PFSK-1 (cell line): ENCODE data around the gene GNB1.

Experiments used
- FOXP2 ChIP-seq: optimal IDR thresholded peaks from 2 replicates; pipeline ENCODE3; 2011; ENCODE audit warnings: borderline replicate concordance, control low read depth, inconsistent platforms; ENCODE audit not compliant: insufficient read depth; ENCODE audit errors: extremely low read length, extremely low read depth
- POLR2AphosphoS5 ChIP-seq: IDR thresholded peaks from 2 replicates; pipeline ENCODE4 v1.6.1; 2012; ENCODE audit warnings: low read depth, mild to moderate bottlenecking, control low read depth, low read length, moderate library complexity
- TF ChIP-seq, protein P1 (sequence below), 2 experiments: IDR thresholded peaks; 2 replicates each; pipeline versions ENCODE4 v1.6.1 to v1.8.0; 2011 to 2012; ENCODE audit warnings: low read depth in 2 of 2, low read length in 2 of 2, control low read depth in 1 of 2, inconsistent platforms in 1 of 2, mild to moderate bottlenecking in 1 of 2, moderate library complexity in 1 of 2; ENCODE audit not compliant: insufficient read depth in 1 of 2

DNA sequence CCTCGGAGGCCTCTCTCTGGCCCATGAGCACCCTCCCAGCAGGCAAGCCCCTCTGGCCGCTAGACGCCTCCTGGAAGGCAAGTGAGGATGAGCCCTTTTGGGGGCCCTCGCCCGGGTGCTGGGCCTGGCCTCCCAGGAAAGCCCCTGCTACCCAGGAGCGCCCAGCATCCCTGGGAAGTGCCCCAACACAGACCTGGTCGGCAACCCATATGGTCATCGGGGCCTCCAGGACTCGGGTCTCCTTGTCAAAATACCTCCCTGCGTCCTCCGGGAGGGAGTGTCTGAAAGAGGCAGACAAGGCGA, 49.2 kb upstream of the GNB1 start:
- TF ChIP-seq POLR2AphosphoS5 (no peak), FOXP2 (no peak)
- TF ChIP-seq, protein P1, sequence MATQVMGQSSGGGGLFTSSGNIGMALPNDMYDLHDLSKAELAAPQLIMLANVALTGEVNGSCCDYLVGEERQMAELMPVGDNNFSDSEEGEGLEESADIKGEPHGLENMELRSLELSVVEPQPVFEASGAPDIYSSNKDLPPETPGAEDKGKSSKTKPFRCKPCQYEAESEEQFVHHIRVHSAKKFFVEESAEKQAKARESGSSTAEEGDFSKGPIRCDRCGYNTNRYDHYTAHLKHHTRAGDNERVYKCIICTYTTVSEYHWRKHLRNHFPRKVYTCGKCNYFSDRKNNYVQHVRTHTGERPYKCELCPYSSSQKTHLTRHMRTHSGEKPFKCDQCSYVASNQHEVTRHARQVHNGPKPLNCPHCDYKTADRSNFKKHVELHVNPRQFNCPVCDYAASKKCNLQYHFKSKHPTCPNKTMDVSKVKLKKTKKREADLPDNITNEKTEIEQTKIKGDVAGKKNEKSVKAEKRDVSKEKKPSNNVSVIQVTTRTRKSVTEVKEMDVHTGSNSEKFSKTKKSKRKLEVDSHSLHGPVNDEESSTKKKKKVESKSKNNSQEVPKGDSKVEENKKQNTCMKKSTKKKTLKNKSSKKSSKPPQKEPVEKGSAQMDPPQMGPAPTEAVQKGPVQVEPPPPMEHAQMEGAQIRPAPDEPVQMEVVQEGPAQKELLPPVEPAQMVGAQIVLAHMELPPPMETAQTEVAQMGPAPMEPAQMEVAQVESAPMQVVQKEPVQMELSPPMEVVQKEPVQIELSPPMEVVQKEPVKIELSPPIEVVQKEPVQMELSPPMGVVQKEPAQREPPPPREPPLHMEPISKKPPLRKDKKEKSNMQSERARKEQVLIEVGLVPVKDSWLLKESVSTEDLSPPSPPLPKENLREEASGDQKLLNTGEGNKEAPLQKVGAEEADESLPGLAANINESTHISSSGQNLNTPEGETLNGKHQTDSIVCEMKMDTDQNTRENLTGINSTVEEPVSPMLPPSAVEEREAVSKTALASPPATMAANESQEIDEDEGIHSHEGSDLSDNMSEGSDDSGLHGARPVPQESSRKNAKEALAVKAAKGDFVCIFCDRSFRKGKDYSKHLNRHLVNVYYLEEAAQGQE (IDR thresholded peaks at IDR 0.05; ENCODE audit: insufficient read depth in 1 of 2, low read depth in 2 of 2, low read length in 2 of 2), result no peak
